Endodermal cell (in vitro differentiated cells): Measurements from ENCODE around the gene ZNF254. TPM values are rescaled to one million over a fixed set of nuclear protein-coding genes. Genes with fewer than 3 reads are reported as not detected.
"Not testable (repeated sequence)": the region's sequence is repeated elsewhere in the genome, so short reads cannot be mapped to it uniquely, and the experiment has no call there.

Experiments
- DNase-seq: peaks from one replicate; pipeline ENCODE4 v3.0.0-alpha.2; 2017
- H3K27ac ChIP-seq: 2 replicates; pipeline ENCODE4 v1.5.1; 2013; ENCODE audit warnings: mild to moderate bottlenecking, low read depth, low read length, moderate library complexity
- H3K27me3 ChIP-seq: 2 replicates; pipeline ENCODE4 v1.6.1; 2013; ENCODE audit warnings: mild to moderate bottlenecking, low read length, moderate library complexity; ENCODE audit not compliant: insufficient read depth, control insufficient read depth, poor library complexity, severe bottlenecking
- H3K36me3 ChIP-seq: 2 replicates; pipeline ENCODE4 v1.7.0; 2013; ENCODE audit warnings: mild to moderate bottlenecking, low read length, moderate library complexity; ENCODE audit not compliant: control insufficient read depth, insufficient read depth
- H3K4me1 ChIP-seq: one replicate; pipeline ENCODE4 v1.7.0; 2013; ENCODE audit warnings: low read length; ENCODE audit not compliant: control insufficient read depth, insufficient read depth
- H3K4me3 ChIP-seq: 2 replicates; pipeline ENCODE4 v1.5.1; 2013; ENCODE audit warnings: mild to moderate bottlenecking, low read length, moderate library complexity
- H3K9ac ChIP-seq: 2 replicates; pipeline ENCODE4 v1.6.1; 2013; ENCODE audit warnings: mild to moderate bottlenecking, low read length, moderate library complexity; ENCODE audit not compliant: poor library complexity, severe bottlenecking; ENCODE audit errors: extremely low read depth
- H3K9me3 ChIP-seq: 2 replicates; pipeline ENCODE4 v1.6.1; 2013; ENCODE audit warnings: mild to moderate bottlenecking, low read length, moderate library complexity; ENCODE audit not compliant: control insufficient read depth
- H3K27ac Mint-ChIP-seq: 2 replicates; pipeline ENCODE4 v1.8.0; 2020; ENCODE audit warnings: mixed read lengths
- H3K27me3 Mint-ChIP-seq: 2 replicates; pipeline ENCODE4 v1.8.0; 2021; ENCODE audit warnings: mild to moderate bottlenecking, mixed read lengths; ENCODE audit not compliant: insufficient read depth
- H3K36me3 Mint-ChIP-seq: 2 replicates; pipeline ENCODE4 v1.8.0; 2020; ENCODE audit warnings: low read depth, mixed read lengths
- H3K4me1 Mint-ChIP-seq: 2 replicates; pipeline ENCODE4 v1.8.0; 2020; ENCODE audit warnings: mixed read lengths
- H3K4me3 Mint-ChIP-seq: 2 replicates; pipeline ENCODE4 v1.8.0; 2020; ENCODE audit warnings: mild to moderate bottlenecking, moderate library complexity, mixed read lengths
- H3K9me3 Mint-ChIP-seq: 2 replicates; pipeline ENCODE4 v1.8.0; 2020; ENCODE audit warnings: mild to moderate bottlenecking, mixed read lengths
- whole genome bisulfite sequencing, 2 experiments: methylation state at CpG; one replicate each; pipeline versions ENCODE4 v1.1.5 to v1.1.7; 2013; ENCODE audit warnings: missing lambda C conversion rate in 2 of 2, mixed read lengths in 1 of 2; ENCODE audit not compliant: insufficient coverage in 1 of 2, insufficient read length in 1 of 2; 5-methylcytosine and 5-hydroxymethylcytosine counted together
- total RNA-seq, 2 donors: library from RNA; stranded (reverse); fragmentation: NEBNext Ultra II Directional in 1 of 2; extraction: Animal tissue kit (Norgen Biotek cat#: 25700) in 1 of 2; gene quantifications; 2 replicates in 1 of 2; 3 replicates in 1 of 2; pipeline ENCODE4 v1.2.1, GENCODE V29; 2021
- TF ChIP-seq, protein P1 (sequence below): fragments of 200-600 bp; sonication (generic); conservative IDR thresholded peaks from 2 replicates; pipeline ENCODE4 v1.5.0; 2021; ENCODE audit warnings: antibody characterized with exemption, mild to moderate bottlenecking

The ZNF254 gene
- total RNA-seq, 2 donors from 2014 or later, result 30.7 to 33.8 TPM

- no peak overlapping the region for H3K27ac ChIP-seq
- no peak overlapping the region for H3K9ac ChIP-seq
- H3K9me3 ChIP-seq, result no peaks in the 10 kb centered on the region
- H3K4me1 ChIP-seq, result no peaks in the 10 kb centered on the region
- Mint-ChIP-seq H3K4me1 (peaks cover 2% of the 10 kb centered on the region), H3K27ac (no peak overlapping the region), H3K4me3 (no peak overlapping the region), H3K36me3 (peaks cover 30% of the 10 kb centered on the region), H3K27me3 (no peaks in the 10 kb centered on the region), H3K9me3 (no peaks in the 10 kb centered on the region)
- H3K36me3 ChIP-seq, result peaks cover 59% of the 10 kb centered on the region
- DNase-seq, result no peak
- no peaks in the 10 kb centered on the region for H3K27me3 ChIP-seq
- no peak overlapping the region for H3K4me3 ChIP-seq
- TF ChIP-seq, protein P1, sequence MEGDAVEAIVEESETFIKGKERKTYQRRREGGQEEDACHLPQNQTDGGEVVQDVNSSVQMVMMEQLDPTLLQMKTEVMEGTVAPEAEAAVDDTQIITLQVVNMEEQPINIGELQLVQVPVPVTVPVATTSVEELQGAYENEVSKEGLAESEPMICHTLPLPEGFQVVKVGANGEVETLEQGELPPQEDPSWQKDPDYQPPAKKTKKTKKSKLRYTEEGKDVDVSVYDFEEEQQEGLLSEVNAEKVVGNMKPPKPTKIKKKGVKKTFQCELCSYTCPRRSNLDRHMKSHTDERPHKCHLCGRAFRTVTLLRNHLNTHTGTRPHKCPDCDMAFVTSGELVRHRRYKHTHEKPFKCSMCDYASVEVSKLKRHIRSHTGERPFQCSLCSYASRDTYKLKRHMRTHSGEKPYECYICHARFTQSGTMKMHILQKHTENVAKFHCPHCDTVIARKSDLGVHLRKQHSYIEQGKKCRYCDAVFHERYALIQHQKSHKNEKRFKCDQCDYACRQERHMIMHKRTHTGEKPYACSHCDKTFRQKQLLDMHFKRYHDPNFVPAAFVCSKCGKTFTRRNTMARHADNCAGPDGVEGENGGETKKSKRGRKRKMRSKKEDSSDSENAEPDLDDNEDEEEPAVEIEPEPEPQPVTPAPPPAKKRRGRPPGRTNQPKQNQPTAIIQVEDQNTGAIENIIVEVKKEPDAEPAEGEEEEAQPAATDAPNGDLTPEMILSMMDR, result no peak
Observed at GRCh38 chr19:24099829-24100228, 12.8 kb downstream of the ZNF254 start.

GRCh38 chr19:24100597-24100996 lies 13.6 kb downstream of the ZNF254 start:
- DNase-seq, H3K4me1 Mint-ChIP-seq, H3K4me1 ChIP-seq, H3K4me3 ChIP-seq, H3K27ac ChIP-seq, H3K27me3 Mint-ChIP-seq, H3K9me3 Mint-ChIP-seq, H3K27ac Mint-ChIP-seq, H3K4me3 Mint-ChIP-seq, H3K27me3 ChIP-seq, H3K9ac ChIP-seq, H3K9me3 ChIP-seq: not testable (repeated sequence)
- H3K36me3 ChIP-seq, result peaks cover 66% of the 10 kb centered on the region
- WGBS, 2 experiments, result 94 to 100% methylated on average over 1 to 2 of the region's 2 CpGs
- H3K36me3 Mint-ChIP-seq, result peaks cover 32% of the 10 kb centered on the region

DNA sequence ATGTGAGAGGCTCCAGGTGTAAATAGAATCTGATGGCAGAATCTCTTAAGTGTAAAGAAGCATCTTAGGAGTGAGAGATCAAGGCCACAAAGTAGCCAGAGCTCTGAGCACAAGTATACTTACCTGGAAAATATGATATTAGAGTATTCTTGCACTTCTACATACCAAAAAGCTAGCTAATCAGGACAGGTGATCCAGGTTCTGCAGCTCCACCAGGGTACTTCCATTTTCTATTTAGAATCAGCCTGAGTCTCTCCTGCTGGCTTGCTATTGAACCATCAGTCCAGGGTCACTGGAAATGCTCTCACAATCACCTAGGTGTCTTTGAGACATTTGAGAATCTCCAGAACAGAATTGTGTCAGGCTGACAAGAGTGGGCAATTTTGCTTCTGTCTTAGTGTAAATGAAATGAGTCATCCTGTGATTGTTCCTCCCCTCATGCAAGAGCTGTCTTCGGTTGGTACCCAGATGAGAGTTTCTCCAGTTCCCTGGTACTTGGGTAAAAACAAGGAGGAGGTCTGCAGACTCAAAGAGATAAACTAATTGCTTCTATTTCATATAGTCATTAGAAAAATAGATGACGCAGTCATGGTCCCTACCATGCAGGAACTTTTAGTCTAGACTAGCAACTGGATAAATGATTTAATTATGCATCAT lies 14.6 kb downstream of the ZNF254 start:
- no peak for DNase-seq
- H3K4me1 Mint-ChIP-seq, result no peaks in the 10 kb centered on the region
- Histone ChIP-seq H3K4me3 (no peak overlapping the region), H3K9ac (no peak overlapping the region), H3K27ac (no peak overlapping the region), H3K4me1 (no peaks in the 10 kb centered on the region), H3K36me3 (peaks cover 73% of the 10 kb centered on the region), H3K9me3 (peaks cover 13% of the 10 kb centered on the region), H3K27me3 (no peaks in the 10 kb centered on the region)
- no peaks in the 10 kb centered on the region for H3K9me3 Mint-ChIP-seq
- no peaks in the 10 kb centered on the region for H3K27me3 Mint-ChIP-seq
- H3K4me3 Mint-ChIP-seq, result no peak overlapping the region
- TF ChIP-seq, protein P1, result no peak
- peaks cover 37% of the 10 kb centered on the region for H3K36me3 Mint-ChIP-seq
- H3K27ac Mint-ChIP-seq, result no peak overlapping the region
- 94 to 100% methylated on average over 1 to 2 of the region's 2 CpGs for WGBS, 2 experiments

GRCh38 chr19:24127601-24128000 lies 40.6 kb downstream of the ZNF254 start:
- H3K27ac Mint-ChIP-seq, result no peak overlapping the region
- H3K36me3 Mint-ChIP-seq, result peaks cover 83% of the 10 kb centered on the region
- no peak for DNase-seq
- Histone ChIP-seq H3K27me3 (no peaks in the 10 kb centered on the region), H3K9ac (no peak overlapping the region), H3K9me3 (peaks cover 99% of the 10 kb centered on the region), H3K4me1 (no peaks in the 10 kb centered on the region), H3K36me3 (peaks cover 97% of the 10 kb centered on the region), H3K27ac (no peak overlapping the region), H3K4me3 (peak overlapping the region; percentile 75)
- WGBS, 2 experiments, result 90 to 100% methylated on average over 1 to 3 of the region's 3 CpGs
- peaks cover 88% of the 10 kb centered on the region for H3K9me3 Mint-ChIP-seq
- H3K4me3 Mint-ChIP-seq, result no peak overlapping the region
- H3K27me3 Mint-ChIP-seq, result no peaks in the 10 kb centered on the region
- H3K4me1 Mint-ChIP-seq, result no peaks in the 10 kb centered on the region
- TF ChIP-seq, protein P1, result no peak
